HepG2 (cell line): Measurements from ENCODE around the gene SMAD7. TPM values are rescaled to one million over a fixed set of nuclear protein-coding genes. Genes with fewer than 3 reads are reported as not detected.
A peak's percentile ranks its signal among the peaks of the same experiment; 100 is the strongest.

ENCODE experiments used
- ARNT2 ChIP-seq: sonication (generic); formaldehyde crosslinking; IDR thresholded peaks from 2 replicates; pipeline ENCODE4 v1.8.0; 2022; ENCODE audit warnings: mild to moderate bottlenecking, low read depth, missing genetic modification reagents, moderate library complexity
- CAMTA2 ChIP-seq: sonication (generic); formaldehyde crosslinking; IDR thresholded peaks from 2 replicates; pipeline ENCODE4 v1.4.0; 2020; ENCODE audit warnings: mild to moderate bottlenecking, missing genetic modification reagents, borderline replicate concordance
- ELF1 ChIP-seq: sonication (generic); formaldehyde crosslinking; IDR thresholded peaks from 2 replicates; pipeline ENCODE4 v1.4.0; 2020; ENCODE audit warnings: missing genetic modification reagents
- EP300 ChIP-seq, 3 experiments: sonication (generic) in 1 of 3; formaldehyde crosslinking in 1 of 3; IDR thresholded peaks; 2 replicates each; pipeline versions ENCODE4 v1.5.1 to v1.6.1; 2011 to 2020; ENCODE audit warnings: low read depth in 2 of 3, low read length in 2 of 3, borderline replicate concordance in 1 of 3, improper control_type of control experiment in 1 of 3, mild to moderate bottlenecking in 1 of 3, missing genetic modification reagents in 1 of 3, moderate library complexity in 1 of 3
- GATAD2A ChIP-seq: IDR thresholded peaks from 2 replicates; pipeline ENCODE4 v1.6.1; 2016
- GMEB2 ChIP-seq: IDR thresholded peaks from 2 replicates; pipeline ENCODE4 v1.6.1; 2016; ENCODE audit warnings: missing biosample characterization, missing genetic modification reagents, low read depth
- GTF2F1 ChIP-seq: fragments of 150-350 bp; IDR thresholded peaks from 2 replicates; pipeline ENCODE4 v1.6.1; 2014; ENCODE audit warnings: low read length
- IKZF1 ChIP-seq: fragments of 450-650 bp; IDR thresholded peaks from 2 replicates; pipeline ENCODE4 v1.7.1; 2016
- KDM4B ChIP-seq: sonication (generic); formaldehyde crosslinking; IDR thresholded peaks from 2 replicates; pipeline ENCODE4 v1.4.0; 2020; ENCODE audit warnings: missing genetic modification reagents
- MTF1 ChIP-seq: sonication (generic); formaldehyde crosslinking; IDR thresholded peaks from 2 replicates; pipeline ENCODE4 v1.5.0; 2020; ENCODE audit warnings: missing genetic modification reagents
- MXI1 ChIP-seq: IDR thresholded peaks from 3 replicates; pipeline ENCODE4 v1.6.1; 2012; ENCODE audit warnings: low read depth, low read length, inconsistent platforms, borderline replicate concordance
- RFX5 ChIP-seq: IDR thresholded peaks from 2 replicates; pipeline ENCODE4 v1.6.1; 2011; ENCODE audit warnings: low read depth, low read length, improper control_type of control experiment
- SIX1 ChIP-seq: sonication (generic); formaldehyde crosslinking; IDR thresholded peaks from 2 replicates; pipeline ENCODE4 v1.4.0; 2020; ENCODE audit warnings: missing genetic modification reagents, borderline replicate concordance
- SNAPC5 ChIP-seq: sonication (generic); formaldehyde crosslinking; IDR thresholded peaks from 2 replicates; pipeline ENCODE4 v1.8.1; 2023; ENCODE audit warnings: mild to moderate bottlenecking, missing genetic modification reagents, borderline replicate concordance
- ZBTB1 ChIP-seq: sonication (generic); formaldehyde crosslinking; IDR thresholded peaks from 2 replicates; pipeline ENCODE4 v1.4.0; 2020; ENCODE audit warnings: missing genetic modification reagents, borderline replicate concordance
- ZBTB8A ChIP-seq: sonication (generic); formaldehyde crosslinking; IDR thresholded peaks from 2 replicates; pipeline ENCODE4 v1.4.0; 2020; ENCODE audit warnings: mild to moderate bottlenecking, low read depth, missing genetic modification reagents, borderline replicate concordance
- ZFP36L2 ChIP-seq: sonication (generic); formaldehyde crosslinking; IDR thresholded peaks from 2 replicates; pipeline ENCODE4 v1.4.0; 2020; ENCODE audit warnings: missing genetic modification reagents
- ZNF280B ChIP-seq: sonication (generic); formaldehyde crosslinking; IDR thresholded peaks from 2 replicates; pipeline ENCODE4 v1.5.0; 2020; ENCODE audit warnings: missing genetic modification reagents, mild to moderate bottlenecking, borderline replicate concordance
- ZNF30 ChIP-seq: sonication (generic); formaldehyde crosslinking; IDR thresholded peaks from 2 replicates; pipeline ENCODE4 v1.5.0; 2020; ENCODE audit warnings: mild to moderate bottlenecking, missing genetic modification reagents
- ZNF609 ChIP-seq: sonication (generic); formaldehyde crosslinking; IDR thresholded peaks from 2 replicates; pipeline ENCODE4 v1.4.0; 2020; ENCODE audit warnings: mild to moderate bottlenecking, missing genetic modification reagents, borderline replicate concordance
- ZNF782 ChIP-seq: sonication (generic); formaldehyde crosslinking; IDR thresholded peaks from 2 replicates; pipeline ENCODE4 v1.4.0; 2020; ENCODE audit warnings: missing genetic modification reagents, mild to moderate bottlenecking, borderline replicate concordance
- polyA plus RNA-seq, 8 experiments: library from polyadenylated mRNA; depleted of rRNA in 3 of 8; stranded (reverse) in 7 of 8; unstranded in 1 of 8; fragments of >200 nt; fragmentation: Illumina TruSeq in 4 of 8; extraction: Trizol in 4 of 8; gene quantifications; 2 replicates each; pipeline versions ENCODE4 v1.2.1 to v1.2.3, GENCODE V29; 2011 to 2016; ENCODE audit warnings: low read depth in 4 of 8, missing spikeins in 1 of 8, mixed read lengths in 1 of 8; ENCODE audit not compliant: insufficient read depth in 1 of 8
- total RNA-seq, 5 experiments: library from RNA; depleted of rRNA; stranded (reverse); fragments of >200 nt; fragmentation: Illumina TruSeq; extraction: Trizol; gene quantifications; 2 replicates each; pipeline ENCODE4 v1.2.3, GENCODE V29; 2016; ENCODE audit warnings: low read depth in 1 of 5

SMAD7 gene
- total and polyA plus RNA-seq, 2 of the 13 experiments (the other 11 are each of a cell fraction or from before 2014, with no cell fraction given): 17.4 to 24.7 TPM

GRCh38 chr18:48902023-48902855 lies 48.5 kb downstream of the SMAD7 start (continued):
- TF ChIP-seq GMEB2 (CRISPR knock-in tag) (no peak), ARNT2 (CRISPR knock-in tag) (peak; percentile 60; the same call in 1 of the 2 replicates), GTF2F1 (no peak), ZNF782 (CRISPR knock-in tag) (no peak), MTF1 (CRISPR knock-in tag) (no peak), ZNF30 (CRISPR knock-in tag) (no peak), KDM4B (CRISPR knock-in tag) (0 out of 2 replicates have a peak, but pooled peaks have one; percentile 74), SNAPC5 (CRISPR knock-in tag) (no peak), ZNF609 (peak; percentile 68; the same call in 1 of the 2 replicates), IKZF1 (no peak), CAMTA2 (CRISPR knock-in tag) (no peak), ELF1 (0 out of 2 replicates have a peak, but pooled peaks have one; percentile 44), GATAD2A (CRISPR knock-in tag) (peak; percentile 83), SIX1 (CRISPR knock-in tag) (no peak; the same call in 1 of the 2 replicates), ZBTB8A (CRISPR knock-in tag) (no peak), ZBTB1 (CRISPR knock-in tag) (no peak), MXI1 (peak; percentile 42; the same call in 1 of the 3 replicates), RFX5 (no peak), ZNF280B (CRISPR knock-in tag) (no peak; the same call in 1 of the 2 replicates), ZFP36L2 (CRISPR knock-in tag) (no peak), EP300 (IDR thresholded peaks at IDR 0.05; ENCODE audit: low read depth in 2 of 2, low read length in 2 of 2) (peak in 1 of 2 experiments; percentile 85; a peak in 2 of 4 replicates), EP300 (CRISPR knock-in tag; IDR thresholded peaks at IDR 0.05; ENCODE audit: borderline replicate concordance) (peak; percentile 78; the same call in 1 of the 2 replicates)
